ENCODE measurements around the gene TTI1.

The TTI1 gene

DNA sequence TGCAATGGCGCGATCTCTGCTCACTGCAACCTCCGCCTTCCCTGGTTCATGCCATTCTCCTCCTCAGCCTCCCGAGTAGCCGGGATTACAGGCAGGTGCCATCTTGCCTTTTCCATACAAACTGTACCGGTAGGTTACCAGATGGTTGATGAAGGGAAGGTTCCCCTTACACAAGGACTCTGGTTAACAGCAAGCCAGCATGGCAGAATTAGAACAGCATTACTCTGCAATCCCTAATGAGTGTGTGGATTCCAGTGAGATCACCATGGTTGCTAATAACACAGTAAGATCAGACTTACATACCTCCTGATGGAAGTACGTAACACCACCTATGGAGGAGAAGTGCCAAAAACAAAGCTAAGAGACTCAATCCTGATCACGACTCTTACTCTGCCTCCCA is 51.7 kb downstream of the TTI1 start:
- H3K4me3 ChIP-seq (ENCODE audit: low read length): no peak overlapping the region

GRCh38 chr20:37980876-37981275 is 52.4 kb downstream of the TTI1 start:
- H2AK5ac ChIP-seq (ENCODE audit: low read length): no peak overlapping the region
- no peaks in the 10 kb centered on the region for H3K79me1 ChIP-seq (ENCODE audit: low read length)
- no peak overlapping the region for H3K4me2 ChIP-seq (ENCODE audit: low read length)
- no peak overlapping the region for H4K8ac ChIP-seq (ENCODE audit: low read depth, low read length)
- whole genome bisulfite sequencing (ENCODE audit: extremely low coverage, insufficient coverage, low lambda C conversion rate): no CpG with 5 or more reads among the region's 6 CpGs
- no peaks in the 10 kb centered on the region for H3K79me2 ChIP-seq (ENCODE audit: control insufficient read depth, insufficient read depth, low read length)
- no peak overlapping the region for H3K4ac ChIP-seq (ENCODE audit: low read depth, low read length)
- no peak overlapping the region for H2BK120ac ChIP-seq (ENCODE audit: low read depth, low read length)
- H2BK15ac ChIP-seq (replicated peaks; ENCODE audit: low read depth): no peak overlapping the region
- no peaks in the 10 kb centered on the region for H3K4me1 ChIP-seq (ENCODE audit: control insufficient read depth, low read depth, low read length)
- no peak overlapping the region for H3K9ac ChIP-seq (ENCODE audit: low read length)
- no peak overlapping the region for H3K4me3 ChIP-seq (ENCODE audit: low read length)
- H3K27ac ChIP-seq (ENCODE audit: low read depth, low read length): no peak overlapping the region
- no peak overlapping the region for H4K5ac ChIP-seq (ENCODE audit: low read length)
- no peak overlapping the region for H3K23ac ChIP-seq (ENCODE audit: low read length)
- H3K36me3 ChIP-seq (ENCODE audit: control insufficient read depth, insufficient read depth, low read length): no peaks in the 10 kb centered on the region
- H3K56ac ChIP-seq (ENCODE audit: low read length): no peak overlapping the region
- no peaks in the 10 kb centered on the region for H3K27me3 ChIP-seq (ENCODE audit: insufficient read depth, low read length, poor library complexity)
- no peak overlapping the region for H2BK5ac ChIP-seq (ENCODE audit: low read length)
- no peak overlapping the region for H3K18ac ChIP-seq (ENCODE audit: low read length)
- no peak for DNase-seq

More for the DNA sequence above, 51.7 kb downstream of the TTI1 start:
- DNase-seq: no peak
- H3K4ac ChIP-seq (ENCODE audit: low read depth, low read length): no peak overlapping the region
- no peak overlapping the region for H2BK5ac ChIP-seq (ENCODE audit: low read length)
- no peak overlapping the region for H4K8ac ChIP-seq (ENCODE audit: low read depth, low read length)
- H3K79me2 ChIP-seq (ENCODE audit: control insufficient read depth, insufficient read depth, low read length): no peaks in the 10 kb centered on the region
- H3K9ac ChIP-seq (ENCODE audit: low read length): no peak overlapping the region
- no peak overlapping the region for H4K5ac ChIP-seq (ENCODE audit: low read length)
- H3K27me3 ChIP-seq (ENCODE audit: insufficient read depth, low read length, poor library complexity): no peaks in the 10 kb centered on the region
- H2BK15ac ChIP-seq (replicated peaks; ENCODE audit: low read depth): no peak overlapping the region
- H2BK120ac ChIP-seq (ENCODE audit: low read depth, low read length): no peak overlapping the region
- no peak overlapping the region for H3K56ac ChIP-seq (ENCODE audit: low read length)
- no peak overlapping the region for H2AK5ac ChIP-seq (ENCODE audit: low read length)
- H3K4me1 ChIP-seq (ENCODE audit: control insufficient read depth, low read depth, low read length): no peaks in the 10 kb centered on the region
- no CpG with 5 or more reads among the region's 8 CpGs for WGBS (ENCODE audit: extremely low coverage, insufficient coverage, low lambda C conversion rate)
- H3K27ac ChIP-seq (ENCODE audit: low read depth, low read length): no peak overlapping the region
- H3K36me3 ChIP-seq (ENCODE audit: control insufficient read depth, insufficient read depth, low read length): no peaks in the 10 kb centered on the region
- no peak overlapping the region for H3K18ac ChIP-seq (ENCODE audit: low read length)
- H3K23ac ChIP-seq (ENCODE audit: low read length): no peak overlapping the region
- H3K4me2 ChIP-seq (ENCODE audit: low read length): no peak overlapping the region
- no peaks in the 10 kb centered on the region for H3K79me1 ChIP-seq (ENCODE audit: low read length)

DNA sequence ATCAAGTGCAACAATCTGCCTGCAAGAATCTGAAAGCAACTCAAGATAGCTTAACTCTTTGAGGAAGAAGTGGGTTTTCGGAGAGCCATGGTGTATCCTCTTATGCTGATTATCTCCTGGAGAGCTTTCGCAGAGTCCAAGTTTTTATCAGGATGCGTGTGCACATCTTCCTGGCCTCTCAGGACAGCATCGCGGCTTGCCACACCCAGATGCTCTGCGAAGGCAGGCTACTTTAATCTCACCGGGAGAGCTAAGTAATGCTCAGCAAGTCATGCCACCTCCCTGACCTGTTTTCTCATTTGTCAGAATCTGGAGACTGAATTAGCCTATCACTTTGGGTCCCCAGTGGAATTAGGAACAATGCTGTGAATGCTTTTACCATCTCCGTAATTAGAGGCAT is 52.9 kb downstream of the TTI1 start:
- Histone ChIP-seq H4K8ac (ENCODE audit: low read depth, low read length) (no peak overlapping the region), H2BK120ac (ENCODE audit: low read depth, low read length) (no peak overlapping the region), H3K27ac (ENCODE audit: low read depth, low read length) (no peak overlapping the region), H4K5ac (ENCODE audit: low read length) (no peak overlapping the region), H2AK5ac (ENCODE audit: low read length) (no peak overlapping the region), H3K4me1 (ENCODE audit: control insufficient read depth, low read depth, low read length) (no peaks in the 10 kb centered on the region), H3K36me3 (ENCODE audit: control insufficient read depth, insufficient read depth, low read length) (no peaks in the 10 kb centered on the region), H3K4me3 (ENCODE audit: low read length) (no peak overlapping the region), H3K4me2 (ENCODE audit: low read length) (no peak overlapping the region), H3K56ac (ENCODE audit: low read length) (no peak overlapping the region), H2BK15ac (replicated peaks; ENCODE audit: low read depth) (no peak overlapping the region), H3K4ac (ENCODE audit: low read depth, low read length) (no peak overlapping the region), H3K9ac (ENCODE audit: low read length) (no peak overlapping the region), H3K27me3 (ENCODE audit: insufficient read depth, low read length, poor library complexity) (no peaks in the 10 kb centered on the region), H3K79me1 (ENCODE audit: low read length) (no peaks in the 10 kb centered on the region), H3K79me2 (ENCODE audit: control insufficient read depth, insufficient read depth, low read length) (no peaks in the 10 kb centered on the region), H3K18ac (ENCODE audit: low read length) (no peak overlapping the region), H3K23ac (ENCODE audit: low read length) (no peak overlapping the region), H2BK5ac (ENCODE audit: low read length) (no peak overlapping the region)
- DNase-seq: no peak
- no CpG with 5 or more reads among the region's 8 CpGs for WGBS (ENCODE audit: extremely low coverage, insufficient coverage, low lambda C conversion rate)

- Histone ChIP-seq H3K79me1 (ENCODE audit: low read length) (no peaks in the 10 kb centered on the region), H3K9ac (ENCODE audit: low read length) (no peak overlapping the region), H3K36me3 (ENCODE audit: control insufficient read depth, insufficient read depth, low read length) (no peaks in the 10 kb centered on the region), H2AK5ac (ENCODE audit: low read length) (no peak overlapping the region), H4K5ac (ENCODE audit: low read length) (no peak overlapping the region), H3K18ac (ENCODE audit: low read length) (no peak overlapping the region), H3K23ac (ENCODE audit: low read length) (no peak overlapping the region), H3K79me2 (ENCODE audit: control insufficient read depth, insufficient read depth, low read length) (no peaks in the 10 kb centered on the region), H3K56ac (ENCODE audit: low read length) (no peak overlapping the region), H2BK15ac (replicated peaks; ENCODE audit: low read depth) (no peak overlapping the region), H3K27ac (ENCODE audit: low read depth, low read length) (no peak overlapping the region), H3K27me3 (ENCODE audit: insufficient read depth, low read length, poor library complexity) (no peaks in the 10 kb centered on the region), H2BK120ac (ENCODE audit: low read depth, low read length) (no peak overlapping the region), H3K4me3 (ENCODE audit: low read length) (no peak overlapping the region), H4K8ac (ENCODE audit: low read depth, low read length) (no peak overlapping the region), H3K4me1 (ENCODE audit: control insufficient read depth, low read depth, low read length) (no peaks in the 10 kb centered on the region), H3K4ac (ENCODE audit: low read depth, low read length) (no peak overlapping the region), H3K4me2 (ENCODE audit: low read length) (no peak overlapping the region), H2BK5ac (ENCODE audit: low read length) (no peak overlapping the region)
- no peak for DNase-seq
- no CpG with 5 or more reads among the region's 16 CpGs for WGBS (ENCODE audit: extremely low coverage, insufficient coverage, low lambda C conversion rate)
Observed at GRCh38 chr20:37979021-37979985, 54.0 kb downstream of the TTI1 start.

- H2AK5ac ChIP-seq (ENCODE audit: low read length): no peak overlapping the region
- no peak overlapping the region for H3K27ac ChIP-seq (ENCODE audit: low read depth, low read length)
- no peak overlapping the region for H4K8ac ChIP-seq (ENCODE audit: low read depth, low read length)
- H2BK15ac ChIP-seq (replicated peaks; ENCODE audit: low read depth): no peak overlapping the region
- H3K4ac ChIP-seq (ENCODE audit: low read depth, low read length): no peak overlapping the region
- WGBS (ENCODE audit: extremely low coverage, insufficient coverage, low lambda C conversion rate): no CpG with 5 or more reads among the region's 6 CpGs
- no peaks in the 10 kb centered on the region for H3K27me3 ChIP-seq (ENCODE audit: insufficient read depth, low read length, poor library complexity)
- no peaks in the 10 kb centered on the region for H3K79me1 ChIP-seq (ENCODE audit: low read length)
- H4K5ac ChIP-seq (ENCODE audit: low read length): no peak overlapping the region
- no peaks in the 10 kb centered on the region for H3K36me3 ChIP-seq (ENCODE audit: control insufficient read depth, insufficient read depth, low read length)
- H3K4me3 ChIP-seq (ENCODE audit: low read length): no peak overlapping the region
- no peak overlapping the region for H2BK120ac ChIP-seq (ENCODE audit: low read depth, low read length)
- no peak overlapping the region for H2BK5ac ChIP-seq (ENCODE audit: low read length)
- no peak for DNase-seq
- H3K79me2 ChIP-seq (ENCODE audit: control insufficient read depth, insufficient read depth, low read length): no peaks in the 10 kb centered on the region
- no peaks in the 10 kb centered on the region for H3K4me1 ChIP-seq (ENCODE audit: control insufficient read depth, low read depth, low read length)
- no peak overlapping the region for H3K9ac ChIP-seq (ENCODE audit: low read length)
- H3K56ac ChIP-seq (ENCODE audit: low read length): no peak overlapping the region
- no peak overlapping the region for H3K23ac ChIP-seq (ENCODE audit: low read length)
- H3K4me2 ChIP-seq (ENCODE audit: low read length): no peak overlapping the region
- no peak overlapping the region for H3K18ac ChIP-seq (ENCODE audit: low read length)
Observed at GRCh38 chr20:37977786-37978185, 55.5 kb downstream of the TTI1 start.
